Activated naive CD4-positive, alpha-beta T cell treated with anti-CD3 and anti-CD28 coated beads, Interleukin-2, amount 50 U/mL, for 24 hours (primary cell): ENCODE results near the gene PSD2.

Experiments
- H3K27ac Mint-ChIP-seq: one replicate; pipeline ENCODE4 v1.8.0; 2021; ENCODE audit warnings: mild to moderate bottlenecking, mixed read lengths
- H3K27me3 Mint-ChIP-seq: one replicate; pipeline ENCODE4 v1.8.0; 2021; ENCODE audit warnings: mixed read lengths
- H3K36me3 Mint-ChIP-seq: one replicate; pipeline ENCODE4 v1.8.0; 2021; ENCODE audit warnings: mixed read lengths
- H3K4me1 Mint-ChIP-seq: one replicate; pipeline ENCODE4 v1.8.0; 2021; ENCODE audit warnings: mixed read lengths
- H3K4me3 Mint-ChIP-seq: one replicate; pipeline ENCODE4 v1.8.0; 2021; ENCODE audit warnings: mild to moderate bottlenecking, mixed read lengths
- H3K9me3 Mint-ChIP-seq: one replicate; pipeline ENCODE4 v1.8.0; 2021; ENCODE audit warnings: mixed read lengths

Gene PSD2

GRCh38 chr5:139795074-139796001 lies at the start of gene PSD2:
PSD2 (plus strand) TSS chr5:139795808; CDS start chr5:139809441, 13,633 bp downstream.
- Mint-ChIP-seq H3K4me1 (no peaks in the 10 kb centered on the region), H3K27ac (no peak within 1 kb of the TSS), H3K36me3 (no peaks in the 10 kb centered on the region), H3K9me3 (no peaks in the 10 kb centered on the region), H3K27me3 (peaks cover 37% of the 10 kb centered on the region), H3K4me3 (peak within 1 kb of the TSS; percentile 63)

- H3K27ac Mint-ChIP-seq, result peak overlapping the region; percentile 25
- peak overlapping the region; percentile 85 for H3K4me3 Mint-ChIP-seq
- H3K9me3 Mint-ChIP-seq, result no peaks in the 10 kb centered on the region
- H3K36me3 Mint-ChIP-seq, result no peaks in the 10 kb centered on the region
- peaks cover 7% of the 10 kb centered on the region for H3K27me3 Mint-ChIP-seq
- peaks cover 32% of the 10 kb centered on the region for H3K4me1 Mint-ChIP-seq
Measured at GRCh38 chr5:139746691-139747582, 48.7 kb upstream of the PSD2 start.

GRCh38 chr5:139747583-139748504 lies 47.8 kb upstream of the PSD2 start:
- Mint-ChIP-seq H3K9me3 (no peaks in the 10 kb centered on the region), H3K27me3 (peaks cover 7% of the 10 kb centered on the region), H3K4me3 (peak overlapping the region; percentile 85), H3K4me1 (peaks cover 36% of the 10 kb centered on the region), H3K36me3 (no peaks in the 10 kb centered on the region), H3K27ac (peak overlapping the region; percentile 25)

GRCh38 chr5:139748505-139748826 lies 47.1 kb upstream of the PSD2 start:
- peaks cover 36% of the 10 kb centered on the region for H3K4me1 Mint-ChIP-seq
- no peaks in the 10 kb centered on the region for H3K9me3 Mint-ChIP-seq
- peak overlapping the region; percentile 4 for H3K27ac Mint-ChIP-seq
- peak overlapping the region; percentile 85 for H3K4me3 Mint-ChIP-seq
- peaks cover 7% of the 10 kb centered on the region for H3K27me3 Mint-ChIP-seq
- H3K36me3 Mint-ChIP-seq, result no peaks in the 10 kb centered on the region

- H3K27me3 Mint-ChIP-seq, result peaks cover 7% of the 10 kb centered on the region
- H3K4me1 Mint-ChIP-seq, result peaks cover 36% of the 10 kb centered on the region
- H3K4me3 Mint-ChIP-seq, result peak overlapping the region; percentile 85
- no peak overlapping the region for H3K27ac Mint-ChIP-seq
- no peaks in the 10 kb centered on the region for H3K9me3 Mint-ChIP-seq
- no peaks in the 10 kb centered on the region for H3K36me3 Mint-ChIP-seq
Measured at GRCh38 chr5:139749242-139749641, 46.4 kb upstream of the PSD2 start.

GRCh38 chr5:139751236-139751635 lies 44.4 kb upstream of the PSD2 start:
- H3K4me1 Mint-ChIP-seq, result peaks cover 31% of the 10 kb centered on the region
- H3K9me3 Mint-ChIP-seq, result no peaks in the 10 kb centered on the region
- H3K27me3 Mint-ChIP-seq, result peaks cover 14% of the 10 kb centered on the region
- H3K4me3 Mint-ChIP-seq, result no peak overlapping the region
- no peak overlapping the region for H3K27ac Mint-ChIP-seq
- H3K36me3 Mint-ChIP-seq, result no peaks in the 10 kb centered on the region

GRCh38 chr5:139752506-139753473 lies 42.8 kb upstream of the PSD2 start:
- peak overlapping the region; percentile 69 for H3K27ac Mint-ChIP-seq
- no peak overlapping the region for H3K4me3 Mint-ChIP-seq
- H3K36me3 Mint-ChIP-seq, result no peaks in the 10 kb centered on the region
- H3K9me3 Mint-ChIP-seq, result no peaks in the 10 kb centered on the region
- H3K4me1 Mint-ChIP-seq, result peaks cover 24% of the 10 kb centered on the region
- peaks cover 19% of the 10 kb centered on the region for H3K27me3 Mint-ChIP-seq

GRCh38 chr5:139755892-139756671 lies 39.5 kb upstream of the PSD2 start:
- H3K36me3 Mint-ChIP-seq, result no peaks in the 10 kb centered on the region
- peaks cover 17% of the 10 kb centered on the region for H3K4me1 Mint-ChIP-seq
- peaks cover 12% of the 10 kb centered on the region for H3K27me3 Mint-ChIP-seq
- H3K27ac Mint-ChIP-seq, result peak overlapping the region; percentile 53
- H3K9me3 Mint-ChIP-seq, result no peaks in the 10 kb centered on the region
- peak overlapping the region; percentile 42 for H3K4me3 Mint-ChIP-seq

GRCh38 chr5:139756971-139757370 lies 38.6 kb upstream of the PSD2 start:
- Mint-ChIP-seq H3K4me1 (peaks cover 17% of the 10 kb centered on the region), H3K36me3 (no peaks in the 10 kb centered on the region), H3K9me3 (no peaks in the 10 kb centered on the region), H3K27ac (no peak overlapping the region), H3K4me3 (no peak overlapping the region), H3K27me3 (peaks cover 12% of the 10 kb centered on the region)

GRCh38 chr5:139757727-139758509 lies 37.7 kb upstream of the PSD2 start:
- Mint-ChIP-seq H3K27me3 (peaks cover 12% of the 10 kb centered on the region), H3K36me3 (no peaks in the 10 kb centered on the region), H3K27ac (no peak overlapping the region), H3K9me3 (no peaks in the 10 kb centered on the region), H3K4me1 (peaks cover 13% of the 10 kb centered on the region), H3K4me3 (no peak overlapping the region)

GRCh38 chr5:139758510-139759075 lies 37.0 kb upstream of the PSD2 start:
- Mint-ChIP-seq H3K27ac (no peak overlapping the region), H3K4me3 (no peak overlapping the region), H3K27me3 (peaks cover 17% of the 10 kb centered on the region), H3K9me3 (no peaks in the 10 kb centered on the region), H3K36me3 (no peaks in the 10 kb centered on the region), H3K4me1 (peaks cover 13% of the 10 kb centered on the region)

- no peak overlapping the region for H3K4me3 Mint-ChIP-seq
- no peak overlapping the region for H3K27ac Mint-ChIP-seq
- H3K27me3 Mint-ChIP-seq, result peaks cover 22% of the 10 kb centered on the region
- H3K4me1 Mint-ChIP-seq, result peaks cover 13% of the 10 kb centered on the region
- no peaks in the 10 kb centered on the region for H3K36me3 Mint-ChIP-seq
- H3K9me3 Mint-ChIP-seq, result no peaks in the 10 kb centered on the region
Measured at GRCh38 chr5:139759219-139759721, 36.3 kb upstream of the PSD2 start.
